Fibroblast of the conjunctiva (primary cell): Measurements from ENCODE around the gene POTEC.
"Not testable (repeated sequence)": the region's sequence is repeated elsewhere in the genome, so short reads cannot be mapped to it uniquely, and the experiment has no call there.

Experiments used
- DNase-seq: peaks from one replicate; pipeline ENCODE4 v3.0.0-alpha.2; 2010; ENCODE audit warnings: low read depth

The POTEC gene

DNA sequence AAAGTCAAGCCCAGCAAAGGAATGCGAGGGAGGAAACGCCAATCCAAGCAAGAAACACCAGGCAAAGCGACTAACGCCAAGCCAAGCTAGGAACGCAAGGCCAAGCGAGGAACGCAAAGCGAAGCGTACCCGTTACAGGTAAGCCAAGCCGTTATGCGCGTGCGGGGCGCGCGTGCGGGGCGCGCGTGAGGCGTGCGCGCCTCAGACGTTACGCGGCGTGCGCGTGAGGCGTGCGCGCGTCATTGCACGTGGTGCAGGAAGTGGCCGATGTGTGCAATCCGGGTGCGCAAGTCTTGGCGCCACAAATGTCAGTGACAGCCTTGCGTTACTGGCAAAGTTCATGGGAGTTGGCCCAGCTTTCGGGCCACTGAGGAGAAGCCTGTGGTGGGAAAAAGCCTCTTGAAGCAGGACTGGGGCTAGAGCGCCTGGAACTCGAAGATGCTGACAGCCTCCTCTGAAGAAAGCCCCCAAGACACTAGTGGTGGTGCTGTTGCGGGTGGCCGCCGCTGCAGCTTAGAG, at the start of gene POTEC:
Gene POTEC (minus strand): TSS at position 155 of the 519 bp plus-strand sequence. CDS start 454 bp downstream, outside the sequence.
- DNase-seq: not testable (repeated sequence)

DNA sequence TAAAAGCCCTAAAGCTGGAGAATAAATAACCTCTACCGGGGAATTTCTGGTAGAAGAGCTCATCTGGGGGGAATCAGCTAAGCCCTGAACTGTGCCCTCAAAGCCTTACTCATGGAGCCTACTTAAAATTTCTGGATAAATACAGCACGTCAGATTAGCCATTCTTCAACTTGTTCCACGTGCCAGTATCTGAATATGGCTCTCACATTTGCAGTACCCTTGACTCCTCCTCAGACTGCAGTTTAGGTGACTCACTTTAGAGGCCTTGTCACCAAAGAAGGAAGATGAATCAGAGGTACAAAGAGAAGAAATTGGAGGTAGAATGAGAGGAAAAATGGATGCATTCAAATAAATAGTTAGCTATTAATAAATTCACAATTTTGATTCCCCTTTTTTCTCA, 34.6 kb upstream of the POTEC start:
- no peak for DNase-seq

GRCh38 chr18:14559502-14559901, 16.1 kb upstream of the POTEC start:
- not testable (repeated sequence) for DNase-seq

DNA sequence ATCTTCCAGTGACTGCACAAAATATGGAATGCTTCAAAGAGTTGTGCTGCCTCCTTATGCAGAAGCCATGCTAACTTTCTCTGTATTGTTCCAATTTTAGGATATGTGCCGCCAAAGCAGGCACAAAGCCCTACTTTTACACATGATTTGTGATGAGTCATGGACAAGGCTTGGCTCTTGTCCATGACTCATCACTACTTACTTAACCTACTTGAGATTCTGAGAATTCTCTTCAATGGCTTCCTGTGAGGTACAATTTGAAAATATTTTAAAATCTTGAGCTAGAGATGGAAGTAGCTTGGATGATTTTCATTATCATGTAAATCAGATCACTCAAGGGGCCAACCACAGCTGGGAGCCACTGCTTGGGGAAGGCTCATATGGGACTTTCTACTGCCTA, 11.7 kb downstream of the POTEC start:
- DNase-seq: not testable (repeated sequence)

DNA sequence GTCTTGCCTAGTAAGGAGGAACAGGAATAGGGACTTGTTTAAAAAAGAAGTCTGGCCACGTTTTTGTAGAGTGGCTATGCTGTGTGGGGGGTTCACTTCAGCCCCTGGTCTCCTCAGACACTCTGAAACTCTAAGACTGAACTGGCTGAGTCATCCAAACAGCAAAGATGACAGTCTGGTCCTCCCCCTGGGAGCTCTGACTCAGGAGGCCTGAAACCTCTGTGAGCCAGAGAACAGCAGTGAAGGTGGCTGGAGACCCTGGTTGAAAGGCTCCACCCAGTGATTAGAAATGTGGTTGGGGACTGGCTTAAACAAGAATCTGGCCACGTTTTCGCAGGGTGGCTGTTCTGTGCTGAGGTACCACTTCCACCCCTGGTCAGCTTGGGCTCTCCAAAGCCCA, 32.7 kb downstream of the POTEC start:
- not testable (repeated sequence) for DNase-seq

GRCh38 chr18:14503691-14504090, 39.7 kb downstream of the POTEC start:
- not testable (repeated sequence) for DNase-seq

GRCh38 chr18:14501894-14502293, 41.5 kb downstream of the POTEC start:
- DNase-seq: not testable (repeated sequence)

DNA sequence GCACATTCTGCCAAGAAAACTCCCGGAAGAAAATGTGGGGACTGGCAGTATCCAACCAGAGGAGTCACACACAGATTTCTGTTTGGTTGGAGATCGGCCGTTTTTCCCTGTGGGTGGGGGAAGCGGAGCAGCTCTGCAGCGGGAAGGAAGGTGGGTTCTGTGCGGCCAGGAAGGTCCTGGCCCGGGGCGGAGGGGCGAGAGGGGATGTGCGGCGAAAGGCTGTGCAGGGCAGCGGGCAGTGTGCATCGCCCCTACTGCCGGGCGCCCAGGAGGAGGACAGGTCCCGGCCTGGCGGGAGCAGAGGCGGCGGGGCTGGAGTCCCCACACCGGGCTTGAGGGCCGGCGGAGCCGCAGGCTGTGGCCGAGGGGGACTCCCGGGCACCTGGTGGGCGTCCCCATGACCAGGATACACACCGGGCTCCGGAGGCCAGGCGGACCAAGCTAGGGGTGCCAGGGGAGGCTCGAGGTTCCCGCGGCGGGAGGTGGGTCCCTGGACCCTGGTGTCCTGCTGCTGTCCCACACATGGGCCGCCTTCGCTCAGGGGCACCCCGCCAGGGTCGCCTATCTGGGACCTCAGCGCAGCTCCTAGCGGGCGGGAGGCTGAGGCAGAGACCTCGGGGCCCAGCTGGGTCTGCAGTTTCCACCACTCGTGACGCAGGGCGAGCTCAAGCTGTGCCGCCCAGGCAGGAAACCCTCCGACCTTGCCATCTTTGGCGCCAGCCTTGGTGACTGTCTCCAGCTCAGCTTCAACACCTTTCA, 54.0 kb downstream of the POTEC start:
- not testable (repeated sequence) for DNase-seq

DNA sequence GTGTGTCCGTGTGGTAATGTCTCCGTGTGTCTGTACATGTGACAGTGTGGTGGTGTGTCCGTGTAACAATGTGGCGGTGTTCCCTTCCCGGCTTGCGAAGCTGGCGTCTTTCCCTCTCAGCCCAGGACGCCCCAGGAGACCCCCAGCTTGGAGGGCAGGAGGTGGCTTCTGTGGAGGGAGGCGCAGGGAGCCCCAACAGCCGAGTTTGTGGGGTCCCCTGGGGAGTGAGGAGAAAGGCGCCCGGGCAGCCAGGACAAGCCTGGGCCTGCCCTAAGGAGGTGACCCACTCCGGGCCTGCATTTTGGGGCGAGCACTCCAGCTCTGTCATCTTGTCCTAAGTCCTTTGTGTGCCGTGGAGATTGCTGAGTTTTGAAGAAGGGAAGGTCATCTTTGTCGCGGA, 54.6 kb downstream of the POTEC start:
- DNase-seq: not testable (repeated sequence)

DNA sequence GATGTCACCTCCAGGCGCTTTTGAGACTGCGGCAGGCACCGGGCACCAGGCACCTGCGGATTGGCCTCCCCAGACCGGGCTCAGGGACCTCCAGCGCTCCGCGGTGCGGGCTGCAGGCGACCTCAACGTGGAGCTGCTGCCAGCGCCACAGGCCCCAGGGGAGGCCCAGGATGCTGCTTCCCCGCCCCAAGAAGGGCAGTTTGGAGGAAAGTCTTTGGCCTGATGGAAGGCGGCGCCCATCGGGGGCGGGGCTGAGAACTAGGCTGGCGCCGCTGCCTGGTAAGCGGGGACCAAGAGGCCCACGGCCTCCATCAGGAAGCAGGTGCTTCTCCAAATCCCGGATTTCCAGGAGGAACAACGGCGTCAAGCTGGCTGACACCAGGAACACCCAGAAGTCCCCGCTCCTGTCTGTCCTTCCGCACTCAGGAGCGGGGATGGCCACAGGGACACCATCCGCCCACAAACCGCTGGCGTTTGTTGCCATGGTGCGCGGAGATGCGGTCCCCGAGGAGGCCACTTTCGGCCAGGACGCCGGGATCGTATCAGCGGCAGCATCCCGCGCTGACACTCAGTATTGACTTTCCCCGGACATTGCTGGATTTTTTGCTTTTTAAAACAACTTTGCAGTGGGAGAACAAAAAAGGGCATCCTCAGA, 56.3 kb downstream of the POTEC start:
- not testable (repeated sequence) for DNase-seq

DNA sequence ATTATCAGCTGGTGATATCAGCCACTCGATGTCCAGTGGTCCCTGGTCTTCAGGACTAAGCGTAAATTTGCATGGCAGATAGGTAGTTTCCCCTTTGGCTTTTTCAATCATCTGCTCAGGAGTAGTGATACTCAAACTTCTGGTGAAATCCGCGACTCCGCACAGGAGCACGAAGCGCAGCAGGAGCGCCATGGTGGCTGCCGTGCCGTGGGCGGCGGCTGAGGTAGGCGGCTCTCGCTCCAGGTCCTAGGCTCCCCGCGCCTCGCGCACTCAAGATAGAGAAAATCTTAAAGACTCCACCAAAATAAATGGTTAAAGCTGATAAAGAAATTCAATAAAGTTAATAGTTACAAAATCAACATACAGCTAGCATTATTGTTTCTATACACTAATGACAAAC, 64.3 kb downstream of the POTEC start:
- not testable (repeated sequence) for DNase-seq

- DNase-seq: not testable (repeated sequence)
These were observed 67.9 kb downstream of the POTEC start for GRCh38 chr18:14475520-14475919.

DNA sequence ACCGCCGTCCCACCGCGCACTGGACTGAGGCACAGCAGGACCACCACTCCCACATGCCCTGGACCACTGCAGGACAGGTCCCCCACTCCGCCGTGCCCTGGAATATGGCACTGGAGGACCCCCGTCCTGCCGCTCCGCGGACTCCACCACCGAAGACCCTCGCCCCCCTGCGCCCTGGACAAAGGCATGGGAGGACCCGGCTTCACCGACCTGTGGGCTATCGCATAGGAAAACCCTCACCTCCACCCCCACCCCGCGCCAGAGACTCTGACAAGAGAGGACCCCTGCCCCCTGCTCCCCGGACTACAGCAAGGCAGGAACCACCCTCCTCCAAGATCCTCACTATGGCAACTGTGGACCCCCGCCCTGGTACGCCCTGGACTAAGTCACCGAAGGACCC, 68.6 kb downstream of the POTEC start:
- not testable (repeated sequence) for DNase-seq

DNA sequence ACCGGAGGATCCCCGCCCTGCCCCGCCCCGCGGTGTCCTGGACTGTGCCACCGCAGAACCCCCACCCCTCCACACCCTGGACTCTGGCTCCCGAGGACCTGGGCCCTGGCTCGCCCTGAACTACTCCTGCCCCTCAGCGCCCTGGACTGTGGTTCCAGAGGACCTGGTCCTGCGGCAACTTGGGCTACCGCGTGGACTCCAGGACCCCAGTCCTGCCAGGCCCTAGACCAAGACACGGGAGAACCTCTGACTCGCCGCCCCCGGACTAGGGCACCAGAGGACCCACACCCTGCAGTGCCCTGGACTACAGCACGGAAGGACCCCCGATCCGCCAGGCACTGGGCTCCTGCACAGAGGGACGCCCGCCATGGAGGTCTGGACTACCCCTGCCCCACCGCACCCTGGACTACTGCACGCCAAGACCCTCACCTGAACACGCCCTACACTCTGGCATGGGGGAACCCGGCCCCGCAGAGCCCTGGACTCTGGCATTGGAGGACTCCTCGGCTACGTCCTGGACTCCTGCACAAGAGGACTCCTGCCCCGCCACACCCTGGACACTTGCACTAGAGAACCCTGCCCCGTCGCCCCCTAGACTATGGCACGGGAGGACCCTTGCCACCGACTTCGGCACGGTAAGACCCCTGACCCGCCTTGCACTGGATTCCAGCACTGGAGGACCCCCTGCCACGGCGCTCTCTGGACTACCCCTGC, 69.2 kb downstream of the POTEC start:
- not testable (repeated sequence) for DNase-seq

DNA sequence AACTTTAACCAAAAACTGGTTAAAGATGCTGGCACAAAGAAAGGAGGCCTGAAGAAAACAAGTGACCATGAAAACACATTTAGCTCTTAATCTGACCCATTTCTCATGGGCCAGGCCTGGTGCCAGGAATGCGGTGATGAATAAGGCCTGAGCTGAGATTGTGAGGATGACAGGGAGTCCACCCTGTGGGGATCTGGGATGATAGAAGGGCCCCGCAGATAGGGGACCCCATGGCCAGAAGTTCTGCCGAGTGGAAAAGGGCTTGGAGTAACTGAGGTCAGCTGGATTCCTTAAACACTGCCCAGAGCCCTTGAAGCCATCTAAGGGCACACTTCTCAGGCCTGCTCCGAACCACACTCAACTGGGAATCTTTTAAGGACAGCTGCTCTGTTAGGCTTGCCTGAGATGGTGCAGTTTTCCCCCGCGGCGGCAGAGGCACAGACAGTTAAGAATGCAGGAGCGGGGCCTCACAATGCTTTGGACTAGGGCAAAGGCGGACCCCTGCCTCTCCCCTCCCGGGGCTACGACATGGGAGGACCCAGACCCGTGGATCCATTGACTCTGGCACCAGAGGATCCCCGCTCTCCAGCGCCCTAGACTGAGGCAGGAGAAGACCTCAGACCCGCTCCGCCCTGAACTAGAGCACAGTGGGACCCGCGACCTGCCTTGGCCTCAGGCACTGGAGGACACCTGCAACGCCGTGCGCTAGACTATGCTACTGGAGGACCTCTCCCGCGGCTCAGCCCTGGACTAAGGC, 70.0 kb downstream of the POTEC start:
- DNase-seq: not testable (repeated sequence)

GRCh38 chr18:14471286-14471685, 72.1 kb downstream of the POTEC start:
- not testable (repeated sequence) for DNase-seq

GRCh38 chr18:14470446-14470845, 73.0 kb downstream of the POTEC start:
- not testable (repeated sequence) for DNase-seq

- not testable (repeated sequence) for DNase-seq
These were observed 73.4 kb downstream of the POTEC start for GRCh38 chr18:14470046-14470445.

GRCh38 chr18:14465989-14466388, 77.4 kb downstream of the POTEC start:
- not testable (repeated sequence) for DNase-seq
